GM19455 (cell line): ENCODE results near the gene TFCP2L1.
"Not testable (repeated sequence)": the region's sequence is repeated elsewhere in the genome, so short reads cannot be mapped to it uniquely, and the experiment has no call there.

ENCODE experiments used
- ATAC-seq: cut with Tn5 transposase; IDR thresholded peaks from one replicate; pipeline ENCODE4 v1.9.1; 2021; ENCODE audit not compliant: unreplicated experiment

The TFCP2L1 gene, protein sequence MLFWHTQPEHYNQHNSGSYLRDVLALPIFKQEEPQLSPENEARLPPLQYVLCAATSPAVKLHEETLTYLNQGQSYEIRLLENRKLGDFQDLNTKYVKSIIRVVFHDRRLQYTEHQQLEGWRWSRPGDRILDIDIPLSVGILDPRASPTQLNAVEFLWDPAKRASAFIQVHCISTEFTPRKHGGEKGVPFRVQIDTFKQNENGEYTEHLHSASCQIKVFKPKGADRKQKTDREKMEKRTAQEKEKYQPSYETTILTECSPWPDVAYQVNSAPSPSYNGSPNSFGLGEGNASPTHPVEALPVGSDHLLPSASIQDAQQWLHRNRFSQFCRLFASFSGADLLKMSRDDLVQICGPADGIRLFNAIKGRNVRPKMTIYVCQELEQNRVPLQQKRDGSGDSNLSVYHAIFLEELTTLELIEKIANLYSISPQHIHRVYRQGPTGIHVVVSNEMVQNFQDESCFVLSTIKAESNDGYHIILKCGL

DNA sequence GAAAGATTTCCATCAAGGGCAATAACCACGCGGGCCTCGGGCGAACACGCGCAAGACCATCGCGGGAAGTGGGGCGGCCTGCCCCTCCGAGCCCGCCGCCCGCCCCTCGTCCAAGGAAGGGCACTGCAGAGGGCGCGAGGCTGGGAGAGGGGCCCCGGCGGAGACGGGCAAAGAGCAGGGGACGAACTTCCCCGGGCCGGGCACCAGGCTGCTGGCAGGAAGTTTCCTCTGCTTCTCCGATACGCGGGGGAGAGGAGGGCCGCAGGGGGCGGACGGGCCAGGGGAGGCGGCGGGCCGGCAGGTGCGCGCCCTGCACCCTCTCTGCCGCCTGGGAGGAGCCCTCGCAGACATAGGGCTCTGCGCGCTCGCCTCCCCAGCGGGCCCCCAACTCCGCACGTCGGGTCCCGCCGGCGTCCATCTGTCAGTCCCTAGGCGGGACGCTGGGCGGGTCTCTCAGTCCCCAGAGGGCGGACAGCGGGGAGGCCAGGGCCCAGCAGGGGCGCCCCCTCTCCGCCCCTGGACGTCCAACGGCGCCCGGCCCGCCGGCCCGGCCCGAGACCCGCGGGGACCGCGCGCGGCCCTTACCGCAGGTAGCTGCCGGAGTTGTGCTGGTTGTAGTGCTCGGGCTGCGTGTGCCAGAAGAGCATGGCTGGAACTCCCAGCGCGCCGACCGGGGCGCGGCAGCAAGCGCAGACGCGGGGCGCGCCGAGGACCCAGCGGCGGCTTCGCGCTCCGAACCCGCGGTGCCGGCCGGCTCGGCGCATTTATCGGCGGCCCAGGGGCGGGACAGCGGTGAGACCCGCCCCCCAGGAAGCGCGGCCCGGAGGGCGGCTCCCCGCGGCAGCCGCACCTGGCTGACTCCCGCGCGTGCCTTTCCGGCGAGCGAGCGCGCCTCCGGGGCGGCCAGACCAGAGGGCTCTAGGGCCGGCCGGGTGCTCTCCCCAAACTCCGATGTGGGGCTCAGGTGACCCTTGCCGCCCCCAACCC is at the start of gene TFCP2L1:
Gene TFCP2L1, minus strand, starts transcription at position 740 of the 987 bp plus-strand sequence. Its CDS starts 93 bp downstream, at position 647.
- no peak for ATAC-seq

DNA sequence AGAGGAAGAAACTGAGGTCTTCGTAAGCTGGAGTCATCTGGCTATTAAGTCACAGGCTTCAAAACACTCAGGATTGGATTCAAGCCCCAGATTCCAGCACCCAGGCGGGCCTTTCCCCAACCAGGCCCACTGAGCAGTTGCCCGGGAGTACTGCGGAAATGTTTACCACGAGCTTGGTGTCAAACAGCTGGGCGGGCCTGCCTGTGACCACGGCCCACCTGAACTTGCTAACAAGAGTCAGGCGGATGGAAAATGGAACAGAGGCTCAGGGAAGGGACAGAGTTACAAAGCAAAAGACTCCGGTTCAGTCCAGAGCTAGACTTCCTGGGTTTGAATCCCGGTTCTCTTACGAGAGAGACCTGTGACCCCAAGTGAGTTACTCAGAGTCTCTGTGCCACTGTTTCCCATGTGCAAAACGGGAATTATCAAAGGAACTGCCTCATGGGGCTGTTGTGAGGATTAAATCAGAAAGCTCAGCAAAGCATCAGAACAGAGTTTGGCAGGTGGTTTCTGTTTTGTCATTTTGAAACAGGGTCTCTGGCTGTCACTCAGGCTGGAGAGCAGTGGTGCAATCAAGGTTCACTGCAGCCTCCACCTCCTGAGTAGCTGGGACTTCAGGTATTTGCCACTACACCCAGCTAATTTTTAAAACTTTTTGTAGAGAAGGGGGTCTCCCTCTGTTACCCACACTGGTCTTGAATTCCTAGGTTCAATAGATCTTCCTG is 49.0 kb upstream of the TFCP2L1 start:
- peak; percentile 88 for ATAC-seq

DNA sequence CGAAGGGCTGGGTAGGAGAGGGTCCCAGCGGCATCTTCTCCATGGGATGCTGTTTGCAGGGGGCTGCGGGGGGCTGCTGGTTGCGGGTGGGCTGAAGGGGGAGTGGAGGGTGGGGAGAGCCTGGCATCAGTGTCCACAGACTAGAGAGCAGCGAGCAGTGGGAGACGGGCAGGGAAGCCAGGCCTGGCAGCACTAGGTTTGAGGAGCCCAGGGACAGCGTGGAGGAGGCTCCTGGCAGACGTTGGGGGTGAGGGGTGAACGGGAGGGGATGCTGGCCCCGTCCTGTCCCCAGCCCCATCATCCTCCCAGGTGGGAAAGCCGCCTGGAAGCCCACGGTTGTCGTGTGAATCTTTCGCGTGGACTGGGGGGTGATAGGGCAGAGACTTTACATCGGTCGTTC is 48.2 kb upstream of the TFCP2L1 start:
- ATAC-seq = no peak

DNA sequence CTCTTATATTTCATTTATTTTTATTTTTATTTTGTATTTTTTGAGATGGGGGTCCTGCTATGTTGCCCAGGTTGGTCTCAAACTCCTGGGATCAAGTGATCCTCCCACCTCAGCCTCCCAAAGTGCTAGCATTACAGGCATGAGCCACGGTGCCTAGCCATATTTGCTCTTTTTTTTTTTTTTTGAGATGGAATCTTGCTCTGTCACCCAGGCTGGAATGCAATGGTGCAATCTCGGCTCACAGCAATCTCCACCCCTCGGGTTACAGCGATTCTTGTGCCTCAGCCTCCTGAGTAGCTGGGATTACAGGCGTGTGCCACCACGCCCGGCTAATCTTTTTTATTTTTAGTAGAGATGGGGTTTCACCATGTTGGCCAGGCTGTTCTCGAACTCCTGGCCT is 46.3 kb upstream of the TFCP2L1 start:
- ATAC-seq = not testable (repeated sequence)

DNA sequence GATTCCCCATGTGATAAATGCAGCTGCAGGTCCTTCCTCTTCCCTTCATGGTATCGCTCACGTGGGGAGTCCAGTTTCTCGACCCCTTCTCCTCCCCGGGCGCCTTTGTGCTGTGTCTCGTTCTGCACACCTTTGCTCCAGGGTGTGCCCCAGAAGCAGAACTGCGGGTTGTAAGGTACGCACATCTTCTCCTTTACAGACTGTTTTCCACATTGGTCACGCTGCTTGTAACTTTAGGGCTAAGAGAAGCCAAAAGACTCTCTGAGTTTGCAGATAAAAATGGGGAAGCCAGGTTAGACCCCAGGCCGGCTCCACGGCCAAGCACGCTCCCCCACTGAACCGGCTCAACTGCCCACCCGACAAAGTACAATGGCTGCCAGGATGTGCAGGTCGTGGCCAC is 45.9 kb upstream of the TFCP2L1 start:
- no peak for ATAC-seq

DNA sequence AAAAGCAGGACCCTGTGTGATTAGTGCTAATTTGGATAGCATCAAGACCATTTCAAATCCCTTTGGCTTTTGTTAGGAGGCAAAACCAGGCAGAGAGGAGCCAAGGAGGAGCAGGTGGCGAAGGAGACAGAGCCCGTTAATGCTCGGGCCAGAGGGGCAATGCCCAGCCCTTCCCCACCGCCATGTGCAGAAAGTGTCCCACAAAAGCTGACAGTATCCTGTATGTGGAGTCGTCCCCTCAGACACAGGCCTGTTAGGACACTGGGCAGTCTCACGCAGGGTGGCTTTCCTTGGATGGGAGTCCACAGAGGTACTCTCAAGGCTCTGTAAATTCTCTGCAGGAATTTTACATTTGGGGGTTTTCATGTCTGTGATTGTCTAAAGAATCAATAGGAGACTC is 44.8 kb upstream of the TFCP2L1 start:
- no peak for ATAC-seq

DNA sequence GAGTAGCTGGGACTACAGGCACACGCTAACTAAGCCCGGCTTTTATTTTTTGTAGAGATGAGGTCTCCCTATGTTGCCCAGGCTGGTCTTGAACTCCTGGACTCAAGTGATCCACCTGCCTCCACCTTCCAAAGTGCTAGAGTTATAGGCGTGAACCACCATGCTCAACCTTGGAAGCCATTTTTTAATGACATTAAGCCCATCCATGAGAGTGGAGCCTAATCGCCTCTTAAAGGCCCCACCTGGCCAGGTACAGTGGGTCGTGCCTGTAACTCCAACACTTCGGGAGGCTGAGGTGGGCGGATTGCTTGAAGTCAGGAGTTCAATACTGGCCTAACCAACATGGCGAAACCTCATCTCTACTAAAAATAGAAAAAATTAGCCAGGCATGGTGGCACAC is 41.6 kb upstream of the TFCP2L1 start:
- ATAC-seq = no peak

DNA sequence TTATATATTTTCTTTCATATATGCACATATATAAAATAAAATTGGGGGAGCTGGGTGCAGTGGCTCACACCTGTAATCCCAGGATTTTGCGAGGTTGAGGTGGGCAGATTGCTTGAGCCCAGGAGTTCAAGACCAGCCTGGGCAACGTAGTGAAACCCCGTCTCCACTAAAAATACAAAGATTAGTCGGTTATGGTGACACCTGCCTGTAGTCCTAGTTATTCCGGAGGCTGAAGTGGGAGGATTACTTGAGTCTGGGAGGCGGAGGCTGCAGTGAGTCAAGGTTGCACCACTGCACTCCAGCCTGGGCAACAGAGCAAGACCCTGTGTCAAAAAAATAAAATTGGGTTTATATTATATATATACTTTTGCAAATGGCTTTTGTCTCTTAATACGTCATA is 39.6 kb upstream of the TFCP2L1 start:
- no peak for ATAC-seq

DNA sequence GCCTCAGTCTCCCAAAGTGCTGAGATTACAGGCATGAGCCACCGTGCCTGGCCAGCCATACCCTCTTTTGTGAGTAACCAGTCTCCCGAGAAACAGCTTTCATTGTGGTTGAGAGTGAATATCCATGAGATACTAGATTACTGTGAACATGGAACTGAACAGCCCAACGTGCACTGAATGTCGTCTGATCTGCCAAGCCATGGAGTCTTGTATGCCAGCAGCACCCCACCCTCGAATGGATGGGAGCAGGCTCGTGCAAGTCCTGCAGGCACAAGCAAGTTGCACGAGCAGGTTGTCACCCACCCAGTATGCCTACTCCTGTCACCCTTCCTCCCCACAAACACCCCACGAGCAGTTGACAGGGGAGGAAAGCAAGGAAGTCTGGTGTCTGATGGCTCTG is 36.5 kb upstream of the TFCP2L1 start:
- no peak for ATAC-seq

DNA sequence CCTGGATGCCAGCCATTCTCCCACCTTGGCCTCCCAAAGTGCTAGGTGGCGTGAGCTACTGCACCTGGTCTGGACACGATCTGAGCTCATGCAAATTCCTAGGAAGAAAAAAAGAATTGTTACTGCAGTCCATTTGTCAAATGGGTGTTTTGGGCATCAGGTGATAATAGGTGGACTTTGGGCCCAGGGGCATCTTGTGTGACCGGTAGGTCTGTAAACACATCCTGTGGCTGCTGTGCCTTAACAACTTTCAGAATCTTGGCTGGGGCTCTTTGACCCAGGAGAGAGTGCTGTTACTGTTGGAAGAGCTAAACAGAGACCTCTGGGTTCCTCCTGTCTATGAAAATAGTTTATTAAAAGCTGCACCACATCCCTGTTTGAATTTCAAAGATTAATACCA is 34.9 kb upstream of the TFCP2L1 start:
- ATAC-seq = no peak

DNA sequence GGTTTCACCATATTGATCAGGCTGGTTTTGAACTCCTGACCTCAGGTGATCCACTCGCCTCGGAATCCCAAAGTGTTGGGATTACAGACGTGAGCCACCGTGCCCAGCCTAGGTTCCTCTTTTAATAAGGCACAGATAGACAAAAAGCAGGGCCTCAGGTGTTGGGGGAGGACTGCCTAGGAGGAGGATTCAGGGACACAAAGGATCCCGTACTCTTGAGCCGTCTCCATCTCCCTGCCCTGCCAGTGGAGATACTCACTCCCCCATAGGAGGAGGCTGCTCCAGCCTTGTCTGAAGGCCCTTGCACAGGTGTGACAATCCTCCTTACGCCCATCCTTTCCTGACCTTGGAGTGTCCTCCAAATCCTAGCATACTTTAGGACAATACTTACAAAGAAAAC is 32.0 kb upstream of the TFCP2L1 start:
- no peak for ATAC-seq

DNA sequence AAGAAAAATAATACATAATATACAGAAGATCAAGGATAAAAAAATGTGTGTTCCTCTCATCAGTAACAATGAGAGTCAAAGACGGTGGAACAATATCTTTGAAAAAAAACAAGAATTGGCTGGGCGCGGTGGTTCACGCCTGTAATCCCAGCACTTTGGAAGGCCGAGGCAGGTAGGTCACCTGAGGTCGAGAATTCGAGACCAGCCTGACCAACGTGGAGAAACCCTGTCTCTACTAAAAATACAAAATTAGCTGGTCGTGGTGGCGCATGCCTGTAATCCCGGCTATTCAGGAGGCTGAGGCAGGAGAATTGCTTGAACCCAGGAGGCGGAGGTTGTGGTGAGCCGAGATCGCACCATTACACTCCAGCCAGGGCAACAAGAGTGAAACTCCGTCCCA is 28.7 kb upstream of the TFCP2L1 start:
- not testable (repeated sequence) for ATAC-seq

DNA sequence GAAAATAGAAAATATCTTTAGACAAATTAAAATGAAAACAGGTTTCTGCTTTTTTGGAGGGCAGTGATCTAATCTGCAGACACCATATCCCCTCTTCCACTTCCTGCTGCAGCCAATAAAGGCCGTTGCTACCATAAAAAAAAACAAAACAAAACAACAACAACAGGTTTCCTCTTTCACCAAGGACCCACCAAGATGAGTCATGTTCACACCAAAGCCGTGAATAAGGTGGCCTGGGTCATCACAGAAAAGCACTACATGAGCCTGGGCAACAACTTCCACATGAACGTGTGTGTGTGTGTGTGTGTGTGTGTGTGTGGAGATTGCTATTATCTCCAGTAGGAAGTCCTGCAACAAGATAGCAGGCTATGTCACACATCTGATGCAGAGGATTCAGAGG is 24.8 kb upstream of the TFCP2L1 start:
- ATAC-seq = no peak

DNA sequence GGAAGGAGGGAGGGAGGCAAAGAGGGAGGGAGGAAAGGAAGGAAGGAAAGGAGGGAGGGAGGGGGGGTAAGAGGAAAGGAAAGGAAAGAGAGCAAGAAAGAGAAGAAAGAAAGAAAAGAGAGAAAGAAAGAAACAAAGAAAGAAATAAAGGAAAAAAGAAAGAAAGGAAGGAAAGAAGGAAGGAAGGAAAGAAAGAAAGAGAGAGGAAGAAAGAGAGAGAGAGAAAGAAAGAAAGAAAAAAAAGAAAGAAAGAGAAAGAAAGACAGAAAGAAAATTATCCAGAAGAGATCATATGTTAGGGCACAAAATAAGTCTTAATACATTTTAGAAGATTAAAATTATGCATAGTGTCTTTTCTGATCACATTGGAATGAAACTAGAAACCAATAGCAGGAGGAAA is 24.3 kb upstream of the TFCP2L1 start:
- no peak for ATAC-seq

DNA sequence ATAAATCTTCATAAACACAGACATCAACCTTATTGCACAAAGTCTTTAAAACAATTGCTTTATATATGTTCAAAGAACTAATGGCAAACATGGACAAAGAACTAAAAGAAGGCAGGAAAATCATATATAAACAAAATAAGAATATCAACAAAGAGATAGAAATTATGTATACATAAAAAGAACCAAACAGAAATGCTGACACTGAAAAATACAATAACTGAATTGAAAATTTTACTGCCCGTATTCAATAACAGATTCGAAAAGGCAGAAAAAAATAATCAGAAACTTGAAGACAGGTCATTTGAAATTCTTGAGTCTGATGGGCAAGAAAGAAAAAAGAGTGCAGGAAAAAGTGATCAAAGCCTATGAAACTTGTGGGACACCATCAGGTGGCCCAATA is 22.0 kb upstream of the TFCP2L1 start:
- no peak for ATAC-seq

DNA sequence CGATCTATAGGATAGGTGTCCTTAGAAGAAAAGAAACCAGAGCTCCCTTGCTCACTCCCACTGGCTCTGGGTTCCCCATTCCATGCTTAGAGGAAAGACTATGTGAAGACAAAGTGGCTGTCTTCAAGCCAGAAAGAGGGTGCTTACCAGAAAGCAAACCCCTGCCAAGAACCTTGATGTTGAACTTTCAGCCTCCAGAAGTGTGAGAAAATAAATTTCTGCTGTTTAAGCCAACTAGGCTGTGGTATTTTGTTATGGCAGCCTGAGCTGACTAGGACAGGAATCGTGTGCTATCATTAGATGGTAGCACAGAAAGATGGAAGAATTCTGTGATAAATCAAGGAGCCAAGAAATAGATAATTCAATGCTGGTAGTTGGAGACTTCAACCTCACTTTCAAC is 19.9 kb upstream of the TFCP2L1 start:
- no peak for ATAC-seq

DNA sequence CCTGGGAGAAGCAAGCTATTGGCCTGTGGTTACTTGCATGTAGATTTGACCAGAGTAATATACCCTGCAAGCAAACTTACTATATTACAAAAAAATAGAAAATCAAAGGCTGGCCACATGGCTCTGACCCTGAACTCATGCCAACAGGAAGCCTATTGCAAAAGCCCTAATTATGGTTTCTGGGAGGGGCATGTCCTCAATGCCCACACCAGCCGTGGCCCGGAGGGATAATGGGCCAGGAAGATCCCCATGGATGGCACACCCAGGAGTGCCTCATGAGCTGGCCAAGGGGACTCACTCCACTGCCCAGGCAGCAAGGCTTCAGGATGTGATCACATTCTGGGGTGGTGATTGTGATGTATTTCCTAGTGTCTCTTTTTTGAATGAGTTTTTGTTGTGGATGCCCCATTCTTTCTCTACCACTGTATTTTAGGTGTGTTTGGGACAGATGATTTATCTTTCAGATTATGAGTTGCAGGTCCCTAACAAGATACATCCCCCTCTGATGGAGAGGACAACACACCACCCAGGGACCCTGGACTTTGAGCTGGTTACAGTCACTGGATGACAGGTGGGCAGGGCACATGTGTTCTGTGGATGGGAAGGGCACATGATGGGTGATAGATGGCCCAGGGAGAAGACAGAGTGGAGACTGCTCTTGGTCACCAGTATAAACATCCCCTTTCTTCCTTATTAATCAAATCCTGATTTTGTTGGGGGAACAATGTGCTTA is 18.7 kb upstream of the TFCP2L1 start:
- ATAC-seq = no peak

DNA sequence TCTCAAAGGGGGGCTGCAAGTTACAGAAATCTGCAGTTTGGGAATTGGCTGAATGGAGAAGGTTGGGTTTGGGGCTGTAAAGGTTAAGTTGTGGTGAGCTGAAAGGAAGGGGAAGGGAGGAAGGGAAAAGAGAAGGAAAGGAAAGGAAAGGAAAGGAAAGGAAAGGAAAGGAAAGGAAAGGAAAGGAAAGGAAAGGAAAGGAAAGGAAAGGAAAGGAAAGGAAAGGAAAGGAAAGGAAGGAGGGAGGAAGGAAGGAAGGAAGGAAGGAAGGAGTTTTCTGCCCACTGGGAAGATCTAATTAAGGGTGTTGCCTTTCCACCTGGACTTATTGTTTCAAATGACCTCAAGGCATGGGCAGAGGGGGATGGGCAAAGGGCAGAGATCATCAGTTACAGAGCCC is 16.2 kb upstream of the TFCP2L1 start:
- not testable (repeated sequence) for ATAC-seq

DNA sequence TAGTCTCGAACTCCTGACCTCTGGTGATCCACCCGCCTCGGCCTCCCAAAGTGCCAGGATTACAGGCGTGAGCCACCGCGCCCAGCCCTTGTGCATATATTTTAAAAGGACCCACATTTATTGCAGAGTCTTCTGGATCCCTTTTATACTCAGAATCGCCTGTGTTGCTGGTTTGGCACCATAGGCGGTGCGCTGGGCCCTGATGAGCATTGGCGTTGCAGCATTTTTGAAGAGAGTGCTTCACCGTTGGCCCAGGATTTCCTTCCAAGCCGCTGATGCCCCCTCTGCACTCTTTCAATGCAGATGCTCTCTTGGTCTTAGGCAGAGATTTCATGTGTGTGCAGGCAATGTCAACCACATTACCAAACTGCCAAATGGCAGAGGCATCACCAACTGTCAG is 13.5 kb upstream of the TFCP2L1 start:
- no peak for ATAC-seq

DNA sequence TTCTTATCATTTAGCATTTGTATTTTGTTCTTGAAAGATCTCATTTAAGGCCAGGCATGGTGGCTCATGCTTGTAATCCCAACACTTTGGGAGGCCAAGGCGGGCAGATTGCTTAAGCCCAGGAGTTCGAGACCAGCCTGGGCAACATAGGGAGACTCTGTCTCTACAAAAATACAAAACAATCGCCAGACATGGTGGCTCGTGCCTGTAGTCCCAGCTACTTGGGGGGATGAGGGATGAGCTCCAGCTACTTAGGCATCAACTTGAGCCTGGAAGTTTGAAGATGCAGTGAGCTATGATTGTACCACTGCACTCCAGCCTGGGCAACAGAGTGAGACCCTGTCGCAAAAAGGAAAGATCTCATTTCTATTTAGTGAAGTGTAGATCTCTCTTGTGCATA is 12.9 kb upstream of the TFCP2L1 start:
- not testable (repeated sequence) for ATAC-seq
